ENCODE data around the gene ACVR2B.
A peak's percentile ranks its signal among the peaks of the same experiment; 100 is the strongest.

Gene ACVR2B

GRCh38 chr3:38458796-38459498 is 5.3 kb downstream of the ACVR2B start:
- DNase-seq, result no peak

- no peak for DNase-seq
Observed at GRCh38 chr3:38459499-38460048, 5.9 kb downstream of the ACVR2B start.

- no peak for DNase-seq
Observed at GRCh38 chr3:38460377-38461270, 6.9 kb downstream of the ACVR2B start.

- DNase-seq, result no peak
Observed at GRCh38 chr3:38465588-38466154, 12.0 kb downstream of the ACVR2B start.

GRCh38 chr3:38468765-38469164 is 15.1 kb downstream of the ACVR2B start:
- no peak for DNase-seq

- no peak for DNase-seq
Observed at GRCh38 chr3:38469852-38470251, 16.2 kb downstream of the ACVR2B start.

GRCh38 chr3:38471260-38471857 is 17.7 kb downstream of the ACVR2B start:
- DNase-seq, result no peak

- no peak for DNase-seq
Observed at GRCh38 chr3:38472342-38472741, 18.7 kb downstream of the ACVR2B start.

- DNase-seq, result no peak
Observed at GRCh38 chr3:38473229-38473628, 19.5 kb downstream of the ACVR2B start.

GRCh38 chr3:38474928-38475605 is 21.4 kb downstream of the ACVR2B start:
- DNase-seq, result no peak

GRCh38 chr3:38475716-38476115 is 22.0 kb downstream of the ACVR2B start:
- no peak for DNase-seq

- no peak for DNase-seq
Observed at GRCh38 chr3:38476157-38476756, 22.6 kb downstream of the ACVR2B start.

GRCh38 chr3:38477057-38477820 is 23.5 kb downstream of the ACVR2B start:
- DNase-seq, result no peak

GRCh38 chr3:38477839-38478450 is 24.3 kb downstream of the ACVR2B start:
- DNase-seq, result no peak

GRCh38 chr3:38478901-38479300 is 25.2 kb downstream of the ACVR2B start:
- no peak for DNase-seq

GRCh38 chr3:38479431-38480092 is 25.9 kb downstream of the ACVR2B start:
- DNase-seq, result peak; percentile 27 to 35

GRCh38 chr3:38480093-38480445 is 26.4 kb downstream of the ACVR2B start:
- no peak for DNase-seq

- no peak for DNase-seq
Observed at GRCh38 chr3:38480930-38481329, 27.2 kb downstream of the ACVR2B start.

GRCh38 chr3:38482951-38483350 is 29.3 kb downstream of the ACVR2B start:
- DNase-seq, result no peak

GRCh38 chr3:38487323-38487722 is 33.6 kb downstream of the ACVR2B start:
- DNase-seq, result no peak
